Kidney epithelial cell (primary cell): ENCODE measurements around the gene ABCC5. TPM values are rescaled to one million over a fixed set of nuclear protein-coding genes. Genes with fewer than 3 reads are reported as not detected.
A peak's percentile ranks its signal among the peaks of the same experiment; 100 is the strongest.

Experiments
- DNase-seq: peaks from one replicate; pipeline ENCODE4 v3.0.0-alpha.2; 2010; ENCODE audit warnings: low read depth
- H3K27me3 ChIP-seq: 2 replicates; pipeline ENCODE4 v1.6.0; 2011; ENCODE audit warnings: low read length; ENCODE audit not compliant: control insufficient read depth, insufficient read depth
- H3K36me3 ChIP-seq: 2 replicates; pipeline ENCODE4 v1.5.1; 2011; ENCODE audit warnings: low read length; ENCODE audit not compliant: control insufficient read depth, insufficient read depth
- H3K4me3 ChIP-seq: 2 replicates; pipeline ENCODE4 v1.5.1; 2011; ENCODE audit warnings: low read depth, mild to moderate bottlenecking, control low read depth, low read length
- CTCF ChIP-seq: IDR thresholded peaks from 2 replicates; pipeline ENCODE4 v1.5.1; 2011; ENCODE audit warnings: mild to moderate bottlenecking, moderate library complexity, low read length, control low read depth, inconsistent platforms; ENCODE audit not compliant: insufficient read depth, poor library complexity, severe bottlenecking
- total RNA-seq: library from RNA; depleted of rRNA; stranded (reverse); fragments of >200 nt; gene quantifications from 2 replicates; pipeline ENCODE4 v1.2.3, GENCODE V29; 2015

The ABCC5 gene
- total RNA-seq, 1 donor from 2014 or later: 9.1 TPM

- Histone ChIP-seq H3K36me3 (no peaks in the 10 kb centered on the region), H3K27me3 (peaks cover 4% of the 10 kb centered on the region), H3K4me3 (no peak overlapping the region)
- DNase-seq: no peak
- TF ChIP-seq CTCF: no peak
Observed at GRCh38 chr3:183885766-183886165, 131.9 kb downstream of the ABCC5 start.

DNA sequence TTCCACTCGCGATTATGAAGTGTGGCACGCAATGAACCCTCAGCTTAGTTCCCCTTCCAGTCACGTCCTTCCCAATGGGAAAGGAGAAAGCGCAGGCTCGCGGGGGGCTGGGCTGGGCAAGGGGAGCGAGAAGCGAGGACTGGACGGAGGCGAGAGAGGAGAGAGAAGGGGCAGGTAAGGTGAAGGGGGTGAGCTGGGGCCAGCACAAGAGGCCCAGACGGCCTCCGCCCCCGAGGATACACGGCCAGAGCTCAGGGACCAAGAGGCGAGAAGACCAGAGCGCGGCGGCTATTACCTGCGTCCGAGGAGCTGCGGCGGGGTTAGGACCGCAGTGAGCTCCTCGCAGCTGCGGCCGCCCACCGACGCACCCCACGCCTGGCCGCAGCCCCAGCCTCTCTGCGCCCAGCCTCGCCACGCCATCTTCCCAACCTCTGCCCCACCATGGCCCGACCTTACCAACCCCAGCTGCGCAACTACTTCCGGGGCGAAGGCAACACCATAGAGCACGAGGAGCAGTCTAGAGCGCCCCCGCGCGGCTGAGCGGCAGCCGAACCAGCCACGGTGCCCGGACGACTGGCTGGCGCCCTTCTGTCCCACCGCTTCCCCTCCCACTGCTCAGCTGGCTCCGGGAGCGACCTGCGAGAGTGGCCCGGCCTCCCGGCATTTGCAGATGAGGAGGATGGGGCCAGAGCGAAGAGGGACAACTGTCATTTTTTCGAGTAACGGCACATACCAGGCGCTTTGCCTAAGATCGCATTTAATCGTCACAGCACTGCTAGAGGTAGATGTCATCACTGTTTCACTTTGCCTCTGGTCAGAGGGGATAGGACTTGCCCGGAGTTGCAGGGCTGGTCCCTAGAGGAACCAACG lies 133.0 kb downstream of the ABCC5 start, which contains the start of gene PARL:
PARL (minus strand) TSS at position 454 of the 870 bp plus-strand sequence; CDS start at position 420, 34 bp downstream.
- DNase-seq: peak; percentile 70
- peak; percentile 94 for TF ChIP-seq CTCF

DNA sequence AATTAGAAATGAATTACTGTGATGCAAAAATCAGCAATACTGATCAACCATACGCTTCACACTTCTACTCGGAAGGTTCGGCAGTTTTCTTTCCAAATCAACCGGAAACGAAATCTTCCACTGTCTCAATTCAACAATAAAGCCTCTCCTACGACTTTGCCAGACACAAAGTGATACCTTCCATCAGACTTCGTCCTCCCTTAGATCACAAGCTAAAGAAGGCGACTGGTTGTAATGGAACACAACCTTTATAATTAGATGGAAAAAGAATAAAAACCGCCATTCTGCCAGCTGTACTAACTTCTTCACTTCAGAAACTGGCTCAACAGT lies 133.6 kb downstream of the ABCC5 start:
- no peaks in the 10 kb centered on the region for H3K36me3 ChIP-seq
- DNase-seq: no peak
- no peaks in the 10 kb centered on the region for H3K27me3 ChIP-seq
- TF ChIP-seq CTCF: no peak
- peak overlapping the region; percentile 57 for H3K4me3 ChIP-seq

More for the DNA sequence above, 133.0 kb downstream of the ABCC5 start, which contains the start of gene PARL:
- Histone ChIP-seq H3K27me3 (no peaks in the 10 kb centered on the region), H3K36me3 (no peaks in the 10 kb centered on the region), H3K4me3 (peak within 1 kb of the TSS; percentile 57)

DNA sequence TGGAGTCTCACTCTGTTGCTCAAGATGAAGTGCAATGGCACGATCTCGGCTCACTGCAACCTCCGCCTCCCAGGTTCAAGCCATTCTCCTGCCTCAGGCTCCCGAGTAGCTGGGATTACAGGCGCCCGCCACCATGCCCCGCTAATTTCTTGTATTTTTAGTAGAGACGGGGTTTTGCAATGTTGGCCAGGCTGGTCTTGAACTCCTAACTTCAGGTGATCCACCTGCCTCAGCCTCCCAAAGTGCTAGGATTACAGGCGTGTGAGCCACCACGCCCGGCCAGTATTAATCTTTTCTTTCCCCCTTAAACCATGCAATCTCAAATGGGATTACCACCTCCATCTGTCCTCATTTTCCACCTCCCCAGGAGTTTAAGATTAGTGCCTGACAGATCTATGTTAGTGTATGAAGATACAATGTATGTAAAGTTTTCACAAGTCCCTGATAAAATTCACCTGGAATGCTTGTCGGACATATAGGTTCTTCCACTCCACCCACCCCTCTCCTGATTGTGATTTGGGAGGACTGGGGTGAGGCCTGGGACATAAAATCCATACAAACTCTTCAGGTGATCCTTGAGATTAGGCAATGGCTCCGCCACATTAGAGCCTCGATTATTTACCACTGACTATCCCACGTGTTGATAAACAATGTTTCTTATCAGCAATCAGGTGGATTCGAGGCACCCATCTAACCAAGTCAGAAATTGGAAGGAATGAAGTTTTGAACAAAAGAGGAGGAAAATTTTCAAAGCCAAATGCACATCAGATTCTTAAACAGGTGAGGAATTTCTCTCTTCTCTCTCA lies 134.2 kb downstream of the ABCC5 start:
- DNase-seq: no peak
- Histone ChIP-seq H3K4me3 (peak overlapping the region; percentile 57), H3K27me3 (no peaks in the 10 kb centered on the region), H3K36me3 (no peaks in the 10 kb centered on the region)
- no peak for TF ChIP-seq CTCF

- Histone ChIP-seq H3K27me3 (no peaks in the 10 kb centered on the region), H3K4me3 (no peak overlapping the region), H3K36me3 (no peaks in the 10 kb centered on the region)
- TF ChIP-seq CTCF: no peak
- no peak for DNase-seq
Observed at GRCh38 chr3:183880121-183880520, 137.6 kb downstream of the ABCC5 start.
